NT2/D1 (cell line): Measurements from ENCODE around the gene NPY5R.

ENCODE experiments used
- DNase-seq: peaks from one replicate; pipeline ENCODE4 v3.0.0-alpha.2; 2011; ENCODE audit warnings: low read depth, low spot score
- H3K27me3 ChIP-seq: 2 replicates; pipeline ENCODE4 v1.6.0; 2011; ENCODE audit warnings: mild to moderate bottlenecking; ENCODE audit not compliant: insufficient read length, insufficient read depth
- H3K36me3 ChIP-seq: 2 replicates; pipeline ENCODE4 v1.6.1; 2011; ENCODE audit warnings: mild to moderate bottlenecking, low read length, mixed read lengths; ENCODE audit not compliant: insufficient read depth, insufficient read length
- H3K4me1 ChIP-seq: 2 replicates; pipeline ENCODE4 v1.5.1; 2011; ENCODE audit not compliant: insufficient read depth, insufficient read length
- H3K4me3 ChIP-seq: 2 replicates; pipeline ENCODE4 v1.5.1; 2011; ENCODE audit warnings: low read depth; ENCODE audit not compliant: insufficient read length
- H3K9ac ChIP-seq: 2 replicates; pipeline ENCODE4 v1.6.0; 2011; ENCODE audit warnings: low read depth; ENCODE audit not compliant: insufficient read length
- H3K9me3 ChIP-seq: 2 replicates; pipeline ENCODE4 v1.5.1; 2011; ENCODE audit warnings: mild to moderate bottlenecking, low read length; ENCODE audit not compliant: insufficient read depth
- SUZ12 ChIP-seq: IDR thresholded peaks from 2 replicates; pipeline ENCODE4 v1.6.1; 2011; ENCODE audit not compliant: insufficient read length, insufficient read depth; ENCODE audit errors: extremely low read depth
- YY1 ChIP-seq: IDR thresholded peaks from 2 replicates; pipeline ENCODE4 v1.6.1; 2011; ENCODE audit not compliant: insufficient read length, insufficient read depth
- ZNF274 ChIP-seq: IDR thresholded peaks from 2 replicates; pipeline ENCODE4 v1.6.1; 2011; ENCODE audit warnings: mild to moderate bottlenecking, low read depth, low read length

The NPY5R gene

DNA sequence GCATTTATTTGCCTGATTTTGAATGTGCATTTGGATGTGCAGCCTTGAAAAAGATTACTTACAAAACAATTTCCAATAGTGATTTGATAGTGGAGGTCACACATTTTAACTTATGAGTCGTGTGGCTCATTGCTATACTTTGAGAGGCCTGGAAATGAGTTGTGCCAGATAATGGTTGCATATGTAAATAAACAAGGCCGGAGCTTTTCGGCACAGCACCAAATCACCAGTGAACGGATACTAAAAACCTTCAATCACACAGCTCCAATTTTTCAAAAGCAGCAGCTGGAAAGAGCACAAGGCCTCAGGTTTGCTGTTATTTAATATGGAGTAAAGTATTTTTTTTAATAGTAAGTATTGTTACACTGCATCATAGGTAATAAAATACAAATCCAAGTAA is 57.2 kb downstream of the NPY5R start:
- H3K36me3 ChIP-seq: no peaks in the 10 kb centered on the region
- DNase-seq: no peak
- no peaks in the 10 kb centered on the region for H3K27me3 ChIP-seq
- H3K4me1 ChIP-seq: no peaks in the 10 kb centered on the region
- H3K4me3 ChIP-seq: no peak overlapping the region
- TF ChIP-seq YY1 (no peak), SUZ12 (no peak), ZNF274 (no peak)
- H3K9ac ChIP-seq: no peak overlapping the region
- no peaks in the 10 kb centered on the region for H3K9me3 ChIP-seq
